Measurements from ENCODE around the gene ADAT1.

Gene ADAT1

DNA sequence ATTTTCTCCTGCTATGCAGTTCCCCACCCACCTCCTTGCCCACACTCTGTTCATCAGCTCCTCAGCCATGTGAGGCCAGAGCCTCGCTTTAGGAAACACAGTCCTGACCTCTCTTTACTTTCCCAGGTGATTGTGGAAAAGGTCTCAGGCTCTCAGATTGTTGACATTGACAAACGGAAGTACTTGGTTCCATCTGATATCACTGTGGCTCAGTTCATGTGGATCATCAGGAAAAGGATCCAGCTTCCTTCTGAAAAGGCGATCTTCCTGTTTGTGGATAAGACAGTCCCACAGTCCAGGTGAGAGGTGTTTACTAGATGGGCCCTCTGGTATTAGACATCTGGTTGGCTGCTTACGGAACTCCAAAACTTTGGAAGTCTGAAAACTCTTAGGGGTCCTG lies 55.2 kb downstream of the ADAT1 start:
- H3K79me2 ChIP-seq (ENCODE audit: control insufficient read depth, insufficient read depth, low read length, poor library complexity): peaks cover 8% of the 10 kb centered on the region
- no peak overlapping the region for H4K12ac ChIP-seq (ENCODE audit: low read depth, low read length)
- H3K27ac ChIP-seq (ENCODE audit: low read depth, low read length): no peak overlapping the region
- no peak overlapping the region for H3K4me3 ChIP-seq (ENCODE audit: low read depth, low read length)
- peaks cover 7 to 11% of the 10 kb centered on the region in 2 experiments for H3K4me1 ChIP-seq (ENCODE audit: control insufficient read depth in 1 of 2, insufficient read depth in 2 of 2, low read length in 2 of 2)
- H2BK5ac ChIP-seq (ENCODE audit: low read depth, low read length, poor library complexity): no peak overlapping the region
- no peak overlapping the region for H2AK5ac ChIP-seq (ENCODE audit: low read length)
- H3K4me2 ChIP-seq (ENCODE audit: low read length): no peak overlapping the region
- H3K27me3 ChIP-seq (ENCODE audit: insufficient read depth, low read length): no peaks in the 10 kb centered on the region
- no CpG with 5 or more reads among the region's 4 CpGs for WGBS (ENCODE audit: extremely low coverage, insufficient coverage, insufficient read length)
- H3K4ac ChIP-seq (ENCODE audit: low read depth, low read length): no peak overlapping the region
- H4K8ac ChIP-seq (ENCODE audit: low read depth, low read length): no peak overlapping the region
- no peak overlapping the region for H3K9ac ChIP-seq (ENCODE audit: low read length)
- H3K14ac ChIP-seq (ENCODE audit: low read length): no peak overlapping the region
- H2BK12ac ChIP-seq (ENCODE audit: low read length): no peak overlapping the region
- H4K91ac ChIP-seq (ENCODE audit: low read depth, low read length): no peak overlapping the region
- no peak overlapping the region for H2BK120ac ChIP-seq (ENCODE audit: insufficient read depth, low read length, poor library complexity)
- peaks cover 29 to 41% of the 10 kb centered on the region in 2 experiments for H3K36me3 ChIP-seq (ENCODE audit: control insufficient read depth in 1 of 2, insufficient read depth in 2 of 2, low read length in 2 of 2)
- DNase-seq: no peak
- no peak overlapping the region for H2AFZ ChIP-seq (ENCODE audit: insufficient read depth, low read length, poor library complexity)
- H3K9me3 ChIP-seq (ENCODE audit: insufficient read depth, low read depth, low read length): no peaks in the 10 kb centered on the region
- no peak overlapping the region for H3K18ac ChIP-seq (ENCODE audit: low read length)
- H3K79me1 ChIP-seq (ENCODE audit: low read length): peaks cover 7% of the 10 kb centered on the region
- H3K23ac ChIP-seq (ENCODE audit: low read length): no peak overlapping the region

DNA sequence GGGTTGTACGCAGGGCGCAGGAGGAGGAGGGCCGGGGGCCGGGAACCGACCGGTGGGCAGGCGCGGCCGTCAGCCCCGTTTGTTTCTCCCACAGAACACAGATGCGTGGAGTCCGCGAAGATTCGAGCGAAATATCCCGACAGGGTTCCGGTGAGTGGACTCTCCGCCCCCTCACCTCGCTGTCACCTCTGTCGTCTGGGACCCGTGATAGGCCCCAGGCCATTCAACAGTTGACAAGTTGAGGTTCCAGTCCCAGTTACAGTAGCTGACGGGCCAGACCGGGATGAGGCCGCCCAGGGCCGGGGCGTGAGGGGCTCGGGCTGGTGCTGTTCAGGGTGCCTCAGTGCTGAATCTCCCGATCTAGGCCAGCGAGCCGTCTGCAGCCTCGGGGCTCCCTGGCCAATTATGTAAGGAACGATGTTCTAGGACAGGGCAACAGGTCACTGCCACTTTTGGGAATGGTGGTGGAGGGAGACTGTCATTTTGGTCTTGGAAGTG lies 56.3 kb downstream of the ADAT1 start:
- Histone ChIP-seq H3K18ac (ENCODE audit: low read length) (peak overlapping the region; percentile 85), H3K4me3 (ENCODE audit: low read depth, low read length) (peak overlapping the region; percentile 100), H4K12ac (ENCODE audit: low read depth, low read length) (peak overlapping the region; percentile 54), H3K4me1 (ENCODE audit: control insufficient read depth in 1 of 2, insufficient read depth in 2 of 2, low read length in 2 of 2) (peaks cover 7 to 11% of the 10 kb centered on the region in 2 experiments), H3K4ac (ENCODE audit: low read depth, low read length) (peak overlapping the region; percentile 93), H2BK120ac (ENCODE audit: insufficient read depth, low read length, poor library complexity) (peak overlapping the region; percentile 65), H3K36me3 (ENCODE audit: control insufficient read depth in 1 of 2, insufficient read depth in 2 of 2, low read length in 2 of 2) (peaks cover 20 to 30% of the 10 kb centered on the region in 2 experiments), H3K27me3 (ENCODE audit: insufficient read depth, low read length) (no peaks in the 10 kb centered on the region), H2BK12ac (ENCODE audit: low read length) (no peak overlapping the region), H3K79me2 (ENCODE audit: control insufficient read depth, insufficient read depth, low read length, poor library complexity) (peaks cover 8% of the 10 kb centered on the region), H3K4me2 (ENCODE audit: low read length) (peak overlapping the region; percentile 84), H3K9me3 (ENCODE audit: insufficient read depth, low read depth, low read length) (no peaks in the 10 kb centered on the region), H3K79me1 (ENCODE audit: low read length) (peaks cover 7% of the 10 kb centered on the region), H3K14ac (ENCODE audit: low read length) (peak overlapping the region; percentile 83), H4K8ac (ENCODE audit: low read depth, low read length) (peak overlapping the region; percentile 85), H2AK5ac (ENCODE audit: low read length) (peak overlapping the region; percentile 42), H3K27ac (ENCODE audit: low read depth, low read length) (peak overlapping the region; percentile 32), H4K91ac (ENCODE audit: low read depth, low read length) (peak overlapping the region; percentile 86), H2BK5ac (ENCODE audit: low read depth, low read length, poor library complexity) (no peak overlapping the region), H3K9ac (ENCODE audit: low read length) (peak overlapping the region; percentile 93), H2AFZ (ENCODE audit: insufficient read depth, low read length, poor library complexity) (peak overlapping the region; percentile 90), H3K23ac (ENCODE audit: low read length) (no peak overlapping the region)
- whole genome bisulfite sequencing (ENCODE audit: extremely low coverage, insufficient coverage, insufficient read length): no CpG with 5 or more reads among the region's 32 CpGs
- DNase-seq: peak in 1 of 2 donors; percentile 12

GRCh38 chr16:75566040-75566757 lies 56.9 kb downstream of the ADAT1 start, which contains the start of gene GABARAPL2:
GABARAPL2 (plus strand) TSS chr16:75566379; CDS start chr16:75566487, 108 bp downstream.
- Histone ChIP-seq H3K23ac (ENCODE audit: low read length) (no peak within 1 kb of the TSS), H3K4me1 (ENCODE audit: control insufficient read depth in 1 of 2, insufficient read depth in 2 of 2, low read length in 2 of 2) (peaks cover 7 to 11% of the 10 kb centered on the region in 2 experiments), H2AK5ac (ENCODE audit: low read length) (peak within 1 kb of the TSS; percentile 42), H3K79me1 (ENCODE audit: low read length) (peaks cover 7% of the 10 kb centered on the region), H4K91ac (ENCODE audit: low read depth, low read length) (peak within 1 kb of the TSS; percentile 86), H2BK5ac (ENCODE audit: low read depth, low read length, poor library complexity) (peak within 1 kb of the TSS; percentile 82), H2BK120ac (ENCODE audit: insufficient read depth, low read length, poor library complexity) (peak within 1 kb of the TSS; percentile 65), H3K9me3 (ENCODE audit: insufficient read depth, low read depth, low read length) (no peaks in the 10 kb centered on the region), H4K12ac (ENCODE audit: low read depth, low read length) (peak within 1 kb of the TSS; percentile 54), H3K14ac (ENCODE audit: low read length) (peak within 1 kb of the TSS; percentile 83), H2AFZ (ENCODE audit: insufficient read depth, low read length, poor library complexity) (peak within 1 kb of the TSS; percentile 90), H3K79me2 (ENCODE audit: control insufficient read depth, insufficient read depth, low read length, poor library complexity) (peaks cover 8% of the 10 kb centered on the region), H3K27ac (ENCODE audit: low read depth, low read length) (peak within 1 kb of the TSS; percentile 32), H3K4ac (ENCODE audit: low read depth, low read length) (peak within 1 kb of the TSS; percentile 93), H2BK12ac (ENCODE audit: low read length) (peak within 1 kb of the TSS; percentile 41), H3K27me3 (ENCODE audit: insufficient read depth, low read length) (no peaks in the 10 kb centered on the region), H3K9ac (ENCODE audit: low read length) (peak within 1 kb of the TSS; percentile 93), H3K4me2 (ENCODE audit: low read length) (peak within 1 kb of the TSS; percentile 95), H3K36me3 (ENCODE audit: control insufficient read depth in 1 of 2, insufficient read depth in 2 of 2, low read length in 2 of 2) (peaks cover 16 to 29% of the 10 kb centered on the region in 2 experiments), H4K8ac (ENCODE audit: low read depth, low read length) (peak within 1 kb of the TSS; percentile 85), H3K4me3 (ENCODE audit: low read depth, low read length) (peak within 1 kb of the TSS; percentile 100), H3K18ac (ENCODE audit: low read length) (peak within 1 kb of the TSS; percentile 85)
- WGBS (ENCODE audit: extremely low coverage, insufficient coverage, insufficient read length): no CpG with 5 or more reads among the region's 69 CpGs
- peak; percentile 89 to 92 for DNase-seq

GRCh38 chr16:75565640-75566039 lies 57.4 kb downstream of the ADAT1 start:
- Histone ChIP-seq H3K18ac (ENCODE audit: low read length) (no peak overlapping the region), H4K91ac (ENCODE audit: low read depth, low read length) (peak overlapping the region; percentile 42), H2AFZ (ENCODE audit: insufficient read depth, low read length, poor library complexity) (peak overlapping the region; percentile 40), H2BK120ac (ENCODE audit: insufficient read depth, low read length, poor library complexity) (no peak overlapping the region), H2AK5ac (ENCODE audit: low read length) (no peak overlapping the region), H2BK5ac (ENCODE audit: low read depth, low read length, poor library complexity) (peak overlapping the region; percentile 82), H3K9ac (ENCODE audit: low read length) (peak overlapping the region; percentile 75), H3K14ac (ENCODE audit: low read length) (no peak overlapping the region), H3K23ac (ENCODE audit: low read length) (no peak overlapping the region), H3K27ac (ENCODE audit: low read depth, low read length) (no peak overlapping the region), H3K4ac (ENCODE audit: low read depth, low read length) (no peak overlapping the region), H3K27me3 (ENCODE audit: insufficient read depth, low read length) (no peaks in the 10 kb centered on the region), H3K36me3 (ENCODE audit: control insufficient read depth in 1 of 2, insufficient read depth in 2 of 2, low read length in 2 of 2) (peaks cover 14 to 25% of the 10 kb centered on the region in 2 experiments), H4K8ac (ENCODE audit: low read depth, low read length) (peak overlapping the region; percentile 79), H3K79me1 (ENCODE audit: low read length) (peaks cover 7% of the 10 kb centered on the region), H2BK12ac (ENCODE audit: low read length) (peak overlapping the region; percentile 41), H3K79me2 (ENCODE audit: control insufficient read depth, insufficient read depth, low read length, poor library complexity) (peaks cover 8% of the 10 kb centered on the region), H3K4me3 (ENCODE audit: low read depth, low read length) (peak overlapping the region; percentile 85), H3K4me2 (ENCODE audit: low read length) (peak overlapping the region; percentile 95), H3K9me3 (ENCODE audit: insufficient read depth, low read depth, low read length) (no peaks in the 10 kb centered on the region), H4K12ac (ENCODE audit: low read depth, low read length) (no peak overlapping the region), H3K4me1 (ENCODE audit: control insufficient read depth in 1 of 2, insufficient read depth in 2 of 2, low read length in 2 of 2) (peaks cover 7 to 11% of the 10 kb centered on the region in 2 experiments)
- WGBS (ENCODE audit: extremely low coverage, insufficient coverage, insufficient read length): no CpG with 5 or more reads among the region's 15 CpGs
- DNase-seq: no peak

All from trophoblast cell (in vitro differentiated cells and primary cell).